ENCODE data around the gene GTPBP6. TPM values are rescaled to one million over a fixed set of nuclear protein-coding genes. Genes with fewer than 3 reads are reported as not detected.

Gene GTPBP6
- total RNA-seq, 1 experiment from 2014 or later = 41.6 TPM

DNA sequence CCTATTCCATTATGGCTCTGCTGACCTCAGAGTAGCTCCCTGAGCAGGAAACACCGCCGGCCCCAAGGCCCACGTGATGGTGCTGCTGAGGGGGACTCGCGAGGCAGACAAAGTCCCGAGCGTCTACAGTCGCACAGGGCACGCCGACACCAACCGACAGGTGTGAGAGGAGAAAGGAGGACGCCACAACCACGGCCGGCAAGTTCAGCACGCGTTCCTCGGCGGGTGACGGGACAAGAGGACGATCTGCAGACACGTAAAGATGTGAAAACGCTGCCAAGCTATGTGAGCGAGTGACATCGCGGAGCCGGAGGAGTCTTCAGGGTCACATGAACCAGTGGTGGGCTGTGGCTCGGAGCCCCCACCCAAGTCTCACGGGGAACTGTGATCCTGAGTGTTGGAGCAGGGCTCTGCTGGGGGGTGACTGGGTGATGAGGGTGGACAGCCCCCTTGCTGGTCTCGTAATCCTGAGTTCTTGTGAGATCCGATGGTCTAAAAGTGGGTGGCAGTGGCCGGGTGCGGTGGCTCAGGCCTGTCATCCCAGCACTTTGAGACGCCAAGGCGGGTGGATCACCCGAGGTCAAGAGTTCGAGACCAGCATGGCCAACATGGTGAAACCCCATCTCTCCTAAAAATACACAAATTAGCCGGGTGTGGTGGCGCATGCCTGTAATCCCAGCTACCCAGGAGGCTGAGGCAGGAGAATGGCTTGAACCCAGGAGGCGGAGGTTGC is 34.2 kb upstream of the GTPBP6 start:
- RAD21 ChIA-PET (ENCODE audit: low non-redundant PET in 1 of 2, low total read pairs in 2 of 2, uncharacterized antibody in 2 of 2, unreplicated experiment in 2 of 2) = no interaction called here
- ATAC-seq = no peak
- no peak overlapping the region for H3K27ac ChIP-seq (ENCODE audit: low read depth, low read length)

DNA sequence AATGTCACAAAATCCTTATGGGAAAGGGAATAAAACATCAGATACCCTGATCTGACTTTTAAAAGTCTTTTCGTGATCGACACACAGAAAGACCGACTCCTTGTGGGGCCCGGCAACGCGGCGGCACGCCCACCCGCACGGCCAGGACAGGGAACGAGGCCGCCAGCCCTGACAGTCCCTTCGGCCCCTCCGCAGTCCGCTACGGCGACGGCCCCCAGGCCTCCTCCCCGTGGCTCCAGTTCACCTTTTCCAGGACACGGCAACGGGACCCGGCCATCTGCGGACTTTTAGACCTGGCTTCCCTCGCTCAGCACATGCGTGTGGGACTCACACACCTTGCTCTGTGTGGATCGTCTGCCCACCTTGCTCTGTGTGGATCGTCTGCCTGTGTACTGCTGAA is 33.6 kb upstream of the GTPBP6 start:
- no peak overlapping the region for H3K4me2 ChIP-seq (ENCODE audit: low read length)
- H3K9me3 ChIP-seq (ENCODE audit: control insufficient read depth in 1 of 2, insufficient read depth in 1 of 2, low read depth in 1 of 2, low read length in 2 of 2) = no peaks in the 10 kb centered on the region
- ChIA-PET CTCF (no interaction called here), POLR2A (no interaction called here), RAD21 (ENCODE audit: low non-redundant PET in 1 of 2, low total read pairs in 2 of 2, uncharacterized antibody in 2 of 2, unreplicated experiment in 2 of 2) (no interaction called here)
- TF ChIP-seq SRF (IDR thresholded peaks at IDR 0.05; ENCODE audit: low read depth) (no peak), SP1 (IDR thresholded peaks at IDR 0.05; ENCODE audit: low read depth) (no peak), EGR1 (IDR thresholded peaks at IDR 0.05; ENCODE audit: low read depth) (no peak), TCF7L2 (IDR thresholded peaks at IDR 0.05; ENCODE audit: borderline replicate concordance, extremely low read depth, insufficient read depth, insufficient read length) (no peak)
- TF ChIP-seq, protein P1, sequence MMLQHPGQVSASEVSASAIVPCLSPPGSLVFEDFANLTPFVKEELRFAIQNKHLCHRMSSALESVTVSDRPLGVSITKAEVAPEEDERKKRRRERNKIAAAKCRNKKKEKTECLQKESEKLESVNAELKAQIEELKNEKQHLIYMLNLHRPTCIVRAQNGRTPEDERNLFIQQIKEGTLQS (IDR thresholded peaks at IDR 0.05) = no peak
- H3K36me3 ChIP-seq (ENCODE audit: control insufficient read depth in 1 of 2, insufficient read depth in 2 of 2, low read length in 2 of 2) = no peaks in the 10 kb centered on the region
- H3K4me3 ChIP-seq (replicated peaks in 1 of 2; ENCODE audit: low read depth in 1 of 2, low read length in 2 of 2) = no peak overlapping the region
- H4K20me1 ChIP-seq (ENCODE audit: insufficient read depth) = no peaks in the 10 kb centered on the region
- no peaks in the 10 kb centered on the region for H3K9me2 ChIP-seq (ENCODE audit: insufficient read depth)
- no peak overlapping the region for H2AFZ ChIP-seq (ENCODE audit: low read depth, low read length, poor library complexity, severe bottlenecking)
- DNase-seq (ENCODE audit: low read depth, low spot score) (no peak), ATAC-seq (no peak)
- no peak overlapping the region for H3K9ac ChIP-seq (ENCODE audit: low read length)
- BruUV-seq (replicated peaks) = no TSS peak
- H3K4me1 ChIP-seq (ENCODE audit: control insufficient read depth in 1 of 2, insufficient read depth in 2 of 2, low read length in 2 of 2) = no peaks in the 10 kb centered on the region
- H3K27ac ChIP-seq (ENCODE audit: low read depth, low read length) = no peak overlapping the region
- H3K27me3 ChIP-seq (ENCODE audit: insufficient read depth, low read length) = no peaks in the 10 kb centered on the region
- H3K79me2 ChIP-seq (ENCODE audit: insufficient read depth, low read length) = no peaks in the 10 kb centered on the region
- intact Hi-C loops (cut with micrococcal nuclease) = no loop called here

More for the DNA sequence above, 34.2 kb upstream of the GTPBP6 start:
- BruUV-seq (replicated peaks) = no TSS peak
- Histone ChIP-seq H3K9ac (ENCODE audit: low read length) (no peak overlapping the region), H4K20me1 (ENCODE audit: insufficient read depth) (no peaks in the 10 kb centered on the region), H3K4me3 (replicated peaks in 1 of 2; ENCODE audit: low read depth in 1 of 2, low read length in 2 of 2) (no peak overlapping the region), H3K27me3 (ENCODE audit: insufficient read depth, low read length) (no peaks in the 10 kb centered on the region), H2AFZ (ENCODE audit: low read depth, low read length, poor library complexity, severe bottlenecking) (no peak overlapping the region), H3K9me3 (ENCODE audit: control insufficient read depth in 1 of 2, insufficient read depth in 1 of 2, low read depth in 1 of 2, low read length in 2 of 2) (no peaks in the 10 kb centered on the region), H3K4me1 (ENCODE audit: control insufficient read depth in 1 of 2, insufficient read depth in 2 of 2, low read length in 2 of 2) (no peaks in the 10 kb centered on the region), H3K36me3 (ENCODE audit: control insufficient read depth in 1 of 2, insufficient read depth in 2 of 2, low read length in 2 of 2) (no peaks in the 10 kb centered on the region), H3K4me2 (ENCODE audit: low read length) (no peak overlapping the region), H3K79me2 (ENCODE audit: insufficient read depth, low read length) (no peaks in the 10 kb centered on the region), H3K9me2 (ENCODE audit: insufficient read depth) (no peaks in the 10 kb centered on the region)
- ChIA-PET POLR2A (no interaction called here), CTCF (no interaction called here)
- intact Hi-C loops (cut with micrococcal nuclease) = no loop called here
- DNase-seq (ENCODE audit: low read depth, low spot score) = no peak
- TF ChIP-seq, protein P2, sequence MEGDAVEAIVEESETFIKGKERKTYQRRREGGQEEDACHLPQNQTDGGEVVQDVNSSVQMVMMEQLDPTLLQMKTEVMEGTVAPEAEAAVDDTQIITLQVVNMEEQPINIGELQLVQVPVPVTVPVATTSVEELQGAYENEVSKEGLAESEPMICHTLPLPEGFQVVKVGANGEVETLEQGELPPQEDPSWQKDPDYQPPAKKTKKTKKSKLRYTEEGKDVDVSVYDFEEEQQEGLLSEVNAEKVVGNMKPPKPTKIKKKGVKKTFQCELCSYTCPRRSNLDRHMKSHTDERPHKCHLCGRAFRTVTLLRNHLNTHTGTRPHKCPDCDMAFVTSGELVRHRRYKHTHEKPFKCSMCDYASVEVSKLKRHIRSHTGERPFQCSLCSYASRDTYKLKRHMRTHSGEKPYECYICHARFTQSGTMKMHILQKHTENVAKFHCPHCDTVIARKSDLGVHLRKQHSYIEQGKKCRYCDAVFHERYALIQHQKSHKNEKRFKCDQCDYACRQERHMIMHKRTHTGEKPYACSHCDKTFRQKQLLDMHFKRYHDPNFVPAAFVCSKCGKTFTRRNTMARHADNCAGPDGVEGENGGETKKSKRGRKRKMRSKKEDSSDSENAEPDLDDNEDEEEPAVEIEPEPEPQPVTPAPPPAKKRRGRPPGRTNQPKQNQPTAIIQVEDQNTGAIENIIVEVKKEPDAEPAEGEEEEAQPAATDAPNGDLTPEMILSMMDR (IDR thresholded peaks at IDR 0.05 in 2 of 3, conservative IDR thresholded peaks at IDR 0.05 in 1 of 3; ENCODE audit: borderline replicate concordance in 1 of 3, insufficient read depth in 1 of 3, low read depth in 2 of 3, low read length in 2 of 3) = no peak
- TF ChIP-seq, protein P3, sequence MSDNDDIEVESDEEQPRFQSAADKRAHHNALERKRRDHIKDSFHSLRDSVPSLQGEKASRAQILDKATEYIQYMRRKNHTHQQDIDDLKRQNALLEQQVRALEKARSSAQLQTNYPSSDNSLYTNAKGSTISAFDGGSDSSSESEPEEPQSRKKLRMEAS (IDR thresholded peaks at IDR 0.05) = no peak

All from HCT116 (cell line).